GM19452 (cell line): ENCODE data around the gene ATP6V1B1.

Source experiments
- ATAC-seq: cut with Tn5 transposase; IDR thresholded peaks from one replicate; pipeline ENCODE4 v1.9.1; 2021; ENCODE audit not compliant: unreplicated experiment

The ATP6V1B1 gene

GRCh38 chr2:70901227-70902066 is 34.3 kb upstream of the ATP6V1B1 start:
- no peak for ATAC-seq

DNA sequence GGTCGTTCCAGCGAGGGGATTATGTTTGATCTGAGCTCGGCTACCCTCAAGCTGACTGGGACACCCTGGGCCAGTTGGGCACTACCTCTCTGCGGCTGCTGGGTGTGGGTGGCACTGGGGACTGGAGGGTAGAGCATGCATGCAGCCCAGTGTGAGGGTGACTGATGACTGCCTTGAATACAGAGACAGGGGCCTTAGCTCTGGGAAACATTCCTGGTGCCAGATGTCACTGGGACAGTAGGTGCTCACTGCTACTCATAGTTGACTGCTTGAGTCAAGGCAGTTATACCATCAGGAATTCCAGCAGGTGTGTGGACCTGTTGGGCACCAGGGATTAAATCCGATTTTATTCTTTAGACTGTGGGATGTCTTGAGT is 33.6 kb upstream of the ATP6V1B1 start:
- ATAC-seq = no peak

DNA sequence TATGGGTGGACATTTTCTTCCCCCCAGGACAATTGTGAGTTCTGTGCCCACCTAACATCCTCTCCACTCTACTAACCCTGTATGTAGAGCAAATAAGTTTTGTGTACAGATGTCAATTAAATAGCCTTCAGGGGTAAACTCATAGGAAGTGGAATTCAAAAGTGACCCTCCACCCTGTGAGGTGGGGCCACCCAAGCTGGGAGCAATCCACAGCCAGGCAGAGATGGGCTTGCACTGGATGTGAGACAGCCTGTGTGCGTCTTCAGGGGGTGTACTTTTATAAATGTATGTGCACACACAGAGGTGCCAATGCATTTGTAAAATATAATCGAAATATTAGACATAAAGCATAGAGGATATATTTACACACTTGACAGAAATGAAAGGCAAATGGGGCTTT is 33.1 kb upstream of the ATP6V1B1 start:
- no peak for ATAC-seq

- ATAC-seq = no peak
These were observed 32.5 kb upstream of the ATP6V1B1 start for GRCh38 chr2:70903171-70903570.

DNA sequence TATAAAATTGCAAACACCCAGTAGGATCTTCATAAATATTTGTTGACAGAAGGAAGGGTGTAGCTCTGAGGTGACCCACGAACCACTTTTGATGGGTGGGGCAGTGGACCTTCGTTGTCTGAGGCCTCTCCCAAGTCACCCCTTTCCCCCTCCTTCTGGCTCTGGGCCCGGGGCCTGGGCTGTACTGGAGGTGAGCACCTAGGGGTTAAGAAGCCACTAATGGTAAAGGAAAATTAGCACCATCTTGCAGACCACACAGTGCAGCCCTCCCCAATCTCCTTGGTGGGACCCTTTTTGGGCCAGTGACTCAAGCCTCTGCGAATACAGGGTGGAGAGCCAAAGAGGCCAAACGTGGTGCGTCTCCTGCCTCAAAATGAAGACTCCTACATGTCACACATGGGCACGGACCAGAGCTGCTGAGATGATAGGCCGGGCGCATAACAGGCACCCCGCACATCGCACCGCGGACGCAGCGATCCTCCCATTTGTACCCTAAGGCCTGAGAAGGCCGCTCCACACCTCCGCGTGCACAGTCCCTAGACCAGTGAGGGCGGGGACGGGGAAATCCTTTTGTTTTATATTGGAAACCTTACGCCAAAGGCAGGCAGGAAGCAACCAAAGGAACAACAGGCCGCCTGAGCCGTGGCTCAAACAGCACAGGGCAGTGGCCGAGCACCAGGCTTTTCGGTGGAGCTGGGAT is 31.9 kb upstream of the ATP6V1B1 start:
- no peak for ATAC-seq

DNA sequence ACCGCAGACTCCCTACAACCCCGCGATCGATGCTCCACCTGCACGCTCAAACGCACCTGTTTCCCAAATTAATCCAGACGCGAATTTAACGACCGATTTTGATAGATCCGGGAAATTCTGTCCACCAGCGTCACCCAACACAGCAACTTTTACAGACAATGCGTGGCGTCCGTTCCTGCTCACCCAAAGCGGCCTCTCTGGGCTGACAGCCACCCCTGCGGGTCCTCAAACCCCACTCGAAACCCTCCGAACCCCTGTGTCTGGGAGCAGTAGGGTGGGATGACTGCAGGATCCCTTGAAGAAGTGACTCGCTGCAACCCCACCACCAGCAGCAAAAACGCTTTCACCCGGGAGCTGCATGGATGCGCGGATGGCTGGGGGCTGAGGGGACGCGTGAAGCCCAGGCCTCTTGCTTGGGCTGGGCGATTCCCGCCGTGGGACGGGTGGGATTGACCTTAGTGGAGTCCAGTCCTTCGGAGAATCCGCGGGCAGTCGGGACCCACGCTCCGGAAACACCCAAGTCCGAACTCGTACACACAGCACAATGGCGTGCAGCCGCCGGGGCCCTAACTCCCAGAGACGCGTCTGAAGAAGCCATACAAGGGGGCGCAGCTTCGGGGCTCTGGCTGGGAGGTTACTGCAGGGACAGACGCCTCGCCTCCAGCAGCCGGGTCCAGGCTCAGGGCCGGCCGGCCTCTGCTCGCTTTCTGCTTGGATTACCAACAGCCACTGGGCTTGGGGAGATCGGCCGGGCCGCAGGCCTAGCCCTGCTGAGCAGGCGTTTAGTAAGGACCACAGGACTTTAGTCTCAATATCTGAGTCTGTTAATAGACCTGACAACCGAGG is 31.1 kb upstream of the ATP6V1B1 start:
- no peak for ATAC-seq

GRCh38 chr2:70905443-70906421 is 30.0 kb upstream of the ATP6V1B1 start:
- no peak for ATAC-seq

- no peak for ATAC-seq
These were observed 29.2 kb upstream of the ATP6V1B1 start for GRCh38 chr2:70906439-70907005.

- ATAC-seq = no peak
These were observed 28.3 kb upstream of the ATP6V1B1 start for GRCh38 chr2:70907130-70908057.

- no peak for ATAC-seq
These were observed 19.4 kb upstream of the ATP6V1B1 start for GRCh38 chr2:70916291-70916690.

DNA sequence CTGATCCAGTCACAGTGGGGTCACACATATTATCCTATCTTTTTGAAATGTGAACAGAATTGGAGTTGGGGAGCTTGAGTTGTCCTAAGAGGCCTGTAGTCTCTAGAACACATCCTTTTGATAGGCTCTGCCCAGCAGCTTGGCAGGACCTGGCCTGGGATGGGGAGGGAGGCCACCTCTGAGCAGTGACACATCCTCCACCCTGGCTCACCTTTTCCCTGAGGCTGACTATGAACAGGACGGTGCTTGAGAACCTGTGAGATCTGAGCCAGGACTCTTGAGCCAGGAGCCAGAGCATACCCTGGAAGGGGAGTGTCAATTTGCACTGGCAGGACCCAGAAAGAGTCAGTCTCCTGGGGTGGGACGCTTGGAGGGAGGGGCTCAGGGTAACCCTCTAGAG is 17.7 kb upstream of the ATP6V1B1 start:
- ATAC-seq = no peak

DNA sequence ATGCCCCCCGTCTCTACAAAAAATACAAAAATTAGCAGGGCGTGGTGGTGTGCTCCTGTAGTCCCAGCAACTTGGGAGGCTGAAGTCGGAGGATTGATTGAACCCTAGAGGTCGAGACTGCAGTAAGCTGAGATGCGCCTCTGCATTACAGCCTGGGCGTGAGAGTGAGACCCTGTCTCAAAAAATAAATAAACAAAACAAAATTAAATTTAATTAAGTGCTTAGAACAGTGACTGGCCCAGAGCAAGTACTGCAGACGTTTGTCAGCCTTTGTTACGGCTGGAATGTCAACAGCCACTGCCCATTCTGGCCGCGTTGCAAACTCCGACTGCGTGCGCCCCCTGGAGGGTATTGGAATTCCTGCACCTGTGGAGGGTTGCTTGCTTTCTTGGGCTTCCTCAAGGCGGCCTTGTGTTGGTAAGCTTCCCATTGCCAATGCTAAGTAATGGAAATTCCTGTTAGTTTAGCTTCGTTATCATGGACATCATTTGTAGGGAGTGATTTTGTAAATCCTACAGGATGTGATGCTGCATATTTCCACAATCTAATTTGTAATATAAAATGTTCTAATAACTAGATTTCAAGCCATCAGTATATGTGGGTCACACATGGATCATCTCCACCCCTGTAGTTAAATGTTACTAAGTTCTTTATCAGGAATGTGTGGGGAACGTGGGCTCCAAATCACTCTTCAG is 15.9 kb upstream of the ATP6V1B1 start:
- ATAC-seq = no peak

GRCh38 chr2:70920367-70920715 is 15.4 kb upstream of the ATP6V1B1 start:
- ATAC-seq = no peak

DNA sequence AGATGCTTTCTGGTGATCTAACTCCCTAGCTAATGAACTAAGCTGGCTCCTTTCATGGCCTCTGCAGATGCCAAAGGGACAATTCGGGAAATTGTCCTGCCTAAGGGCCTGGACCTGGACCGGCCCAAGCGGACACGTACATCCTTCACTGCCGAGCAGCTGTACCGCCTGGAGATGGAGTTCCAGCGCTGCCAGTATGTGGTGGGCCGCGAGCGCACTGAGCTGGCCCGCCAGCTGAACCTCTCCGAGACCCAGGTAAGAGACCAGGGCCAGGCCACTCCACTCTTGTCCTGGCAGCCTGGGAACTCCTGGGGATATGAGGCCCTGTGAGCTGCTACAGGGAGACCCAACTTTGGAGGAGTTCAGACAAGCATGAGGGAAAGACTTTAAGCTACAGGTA is 14.7 kb upstream of the ATP6V1B1 start:
- ATAC-seq = no peak

- no peak for ATAC-seq
These were observed 13.9 kb upstream of the ATP6V1B1 start for GRCh38 chr2:70921839-70922234.

DNA sequence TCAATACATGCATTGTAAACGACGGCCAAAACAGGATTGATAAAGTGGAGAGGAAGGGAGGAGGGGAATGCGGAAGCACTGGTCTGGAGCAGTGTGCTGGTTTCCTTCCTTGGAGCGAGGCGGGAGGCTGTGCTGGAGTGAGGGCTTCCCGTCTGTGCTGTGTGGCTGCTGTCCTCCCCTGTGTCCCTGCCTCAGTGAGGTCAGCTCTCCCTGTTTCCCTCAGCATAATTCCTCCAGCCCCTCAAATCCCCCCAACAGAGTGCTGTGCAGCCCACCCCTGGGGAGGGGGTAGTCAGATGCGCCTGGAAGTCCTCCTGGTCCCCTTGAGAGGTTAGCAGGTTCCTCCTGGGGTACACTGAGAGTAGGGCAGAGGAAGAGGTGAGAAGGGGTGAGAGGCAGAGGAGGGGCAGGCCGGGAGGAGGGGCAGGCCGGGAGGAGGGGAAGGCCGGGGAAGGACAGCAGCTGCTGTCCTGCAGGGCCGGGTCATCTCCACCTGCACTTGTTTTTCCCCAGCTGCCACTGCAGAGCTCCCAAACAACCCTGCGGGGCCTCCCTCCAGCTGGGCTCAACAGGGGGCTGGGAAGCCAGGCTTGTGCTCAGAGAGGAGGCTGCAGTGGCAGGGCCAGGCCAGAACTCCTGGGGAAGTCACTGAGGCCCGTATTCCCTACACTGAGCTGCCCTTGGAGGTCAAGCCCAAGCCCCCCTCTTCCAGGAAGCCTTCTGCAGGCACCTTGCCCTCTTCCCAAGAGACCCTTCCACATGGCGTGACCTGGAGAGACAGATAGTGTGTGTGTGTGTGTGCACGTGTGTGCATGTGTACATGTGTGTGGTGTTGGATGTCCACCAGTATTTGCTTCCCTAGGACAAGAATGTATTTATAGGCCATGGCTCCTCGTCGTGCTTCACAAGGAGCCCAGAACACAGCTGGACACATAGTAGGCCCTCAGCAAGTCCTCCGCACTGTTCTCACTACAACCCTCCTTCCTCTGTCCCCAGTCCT is 13.2 kb upstream of the ATP6V1B1 start:
- ATAC-seq = no peak

DNA sequence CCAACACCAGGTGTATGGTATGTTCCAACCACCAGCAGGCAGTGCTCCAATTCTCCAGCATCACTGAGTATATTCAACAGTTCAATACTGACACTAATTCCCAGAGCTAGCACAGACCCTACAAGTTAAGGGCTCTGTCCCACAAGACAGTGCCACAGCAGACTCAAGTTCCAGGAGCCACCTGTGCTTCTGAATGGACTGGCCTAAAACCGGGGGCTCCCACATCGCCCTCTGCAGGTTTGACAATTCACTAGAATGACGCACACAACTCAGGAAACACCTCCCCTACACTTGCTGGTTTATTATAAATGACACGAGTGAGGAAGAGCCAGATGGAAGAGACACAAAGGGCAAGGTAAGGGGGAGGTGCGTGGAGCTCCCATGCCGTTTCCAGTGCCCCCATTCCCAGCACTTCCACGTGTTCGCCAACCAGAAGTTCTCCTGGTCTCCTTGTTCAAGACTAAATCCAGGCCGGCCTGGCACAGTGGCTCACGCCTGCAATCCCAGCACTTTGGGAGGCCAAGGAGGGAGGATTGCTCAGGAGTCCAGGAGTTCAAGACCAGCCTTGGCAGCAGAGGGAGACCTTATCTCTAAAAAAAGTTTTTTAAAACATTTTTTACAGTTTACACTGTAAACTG is 12.2 kb upstream of the ATP6V1B1 start:
- ATAC-seq = no peak
